Measurements from ENCODE around the gene TCF20. TPM values are rescaled to one million over a fixed set of nuclear protein-coding genes. Genes with fewer than 3 reads are reported as not detected.

TCF20 gene
- total RNA-seq, 1 donor from 2014 or later = 38.8 TPM

DNA sequence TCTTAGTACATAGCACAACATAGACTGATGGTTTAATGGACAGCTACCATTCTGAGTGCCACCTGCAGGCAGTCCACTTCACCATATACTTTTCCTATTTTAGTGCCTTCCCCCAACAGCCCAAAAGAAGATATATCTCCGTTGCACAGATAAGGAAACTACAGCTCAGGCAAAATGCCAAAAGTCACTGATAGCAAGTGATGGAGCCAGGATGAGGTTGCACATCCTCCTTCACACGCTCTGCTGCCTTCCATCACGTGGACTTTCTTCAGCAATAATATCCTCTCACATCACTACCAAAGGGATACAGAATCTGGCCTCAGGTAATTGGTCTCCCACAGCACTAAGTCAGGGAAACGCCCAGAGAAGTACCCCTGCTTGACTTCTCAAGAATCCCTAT lies 7.5 kb downstream of the TCF20 start:
- Histone ChIP-seq H3K27ac (no peak overlapping the region), H3K36me3 (no peaks in the 10 kb centered on the region), H3K9me3 (no peaks in the 10 kb centered on the region), H3K4me3 (no peak overlapping the region), H3K4me1 (peaks cover 18% of the 10 kb centered on the region), H3K27me3 (ENCODE audit: low read depth) (no peaks in the 10 kb centered on the region)
- TF ChIP-seq, protein P1, sequence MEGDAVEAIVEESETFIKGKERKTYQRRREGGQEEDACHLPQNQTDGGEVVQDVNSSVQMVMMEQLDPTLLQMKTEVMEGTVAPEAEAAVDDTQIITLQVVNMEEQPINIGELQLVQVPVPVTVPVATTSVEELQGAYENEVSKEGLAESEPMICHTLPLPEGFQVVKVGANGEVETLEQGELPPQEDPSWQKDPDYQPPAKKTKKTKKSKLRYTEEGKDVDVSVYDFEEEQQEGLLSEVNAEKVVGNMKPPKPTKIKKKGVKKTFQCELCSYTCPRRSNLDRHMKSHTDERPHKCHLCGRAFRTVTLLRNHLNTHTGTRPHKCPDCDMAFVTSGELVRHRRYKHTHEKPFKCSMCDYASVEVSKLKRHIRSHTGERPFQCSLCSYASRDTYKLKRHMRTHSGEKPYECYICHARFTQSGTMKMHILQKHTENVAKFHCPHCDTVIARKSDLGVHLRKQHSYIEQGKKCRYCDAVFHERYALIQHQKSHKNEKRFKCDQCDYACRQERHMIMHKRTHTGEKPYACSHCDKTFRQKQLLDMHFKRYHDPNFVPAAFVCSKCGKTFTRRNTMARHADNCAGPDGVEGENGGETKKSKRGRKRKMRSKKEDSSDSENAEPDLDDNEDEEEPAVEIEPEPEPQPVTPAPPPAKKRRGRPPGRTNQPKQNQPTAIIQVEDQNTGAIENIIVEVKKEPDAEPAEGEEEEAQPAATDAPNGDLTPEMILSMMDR (IDR thresholded peaks at IDR 0.05) = no peak
- DNase-seq (no peak), ATAC-seq (no peak)
- intact Hi-C loops (cut with DNase I) = no loop called here

DNA sequence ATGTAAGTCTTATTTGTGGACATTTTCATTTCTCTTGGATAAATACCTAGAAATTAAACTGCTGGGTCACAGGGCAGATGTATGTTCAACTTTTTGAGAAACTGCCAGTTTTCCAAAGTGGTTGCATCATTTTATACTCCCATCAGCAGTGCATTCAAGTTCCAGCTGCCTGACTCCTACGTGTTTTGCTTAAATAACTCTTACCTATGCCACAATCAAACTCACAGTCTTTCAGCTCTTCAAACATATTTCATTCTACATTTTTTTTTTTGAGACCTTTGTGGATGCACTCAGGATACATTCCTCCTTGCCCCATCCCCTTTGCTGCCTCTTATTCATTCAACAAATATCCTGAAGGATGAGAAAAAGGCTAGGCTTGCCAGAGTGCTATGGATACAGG lies 9.2 kb downstream of the TCF20 start:
- Histone ChIP-seq H3K27ac (no peak overlapping the region), H3K4me3 (no peak overlapping the region), H3K4me1 (peaks cover 18% of the 10 kb centered on the region), H3K9me3 (no peaks in the 10 kb centered on the region), H3K36me3 (no peaks in the 10 kb centered on the region), H3K27me3 (ENCODE audit: low read depth) (no peaks in the 10 kb centered on the region)
- intact Hi-C loops (cut with DNase I) = no loop called here
- TF ChIP-seq, protein P1 (IDR thresholded peaks at IDR 0.05) = no peak
- DNase-seq = no peak
- ATAC-seq = no peak

- no peak overlapping the region for H3K4me3 ChIP-seq
- TF ChIP-seq, protein P1 (IDR thresholded peaks at IDR 0.05) = no peak
- H3K27ac ChIP-seq = no peak overlapping the region
- DNase-seq (no peak), ATAC-seq (no peak)
- H3K27me3 ChIP-seq (ENCODE audit: low read depth) = no peaks in the 10 kb centered on the region
- no peaks in the 10 kb centered on the region for H3K36me3 ChIP-seq
- intact Hi-C loops (cut with DNase I) = no loop called here
- peaks cover 11% of the 10 kb centered on the region for H3K4me1 ChIP-seq
- no peaks in the 10 kb centered on the region for H3K9me3 ChIP-seq
Measured at GRCh38 chr22:42258126-42258525, 12.3 kb downstream of the TCF20 start.

GRCh38 chr22:42257386-42257785 lies 13.1 kb downstream of the TCF20 start:
- intact Hi-C loops (cut with DNase I) = no loop called here
- DNase-seq (no peak), ATAC-seq (no peak)
- H3K4me1 ChIP-seq = peaks cover 9% of the 10 kb centered on the region
- no peak overlapping the region for H3K27ac ChIP-seq
- H3K36me3 ChIP-seq = no peaks in the 10 kb centered on the region
- H3K4me3 ChIP-seq = no peak overlapping the region
- TF ChIP-seq, protein P1 (IDR thresholded peaks at IDR 0.05) = no peak
- no peaks in the 10 kb centered on the region for H3K9me3 ChIP-seq
- H3K27me3 ChIP-seq (ENCODE audit: low read depth) = no peaks in the 10 kb centered on the region

GRCh38 chr22:42256930-42257329 lies 13.5 kb downstream of the TCF20 start:
- intact Hi-C loops (cut with DNase I) = no loop called here
- no peaks in the 10 kb centered on the region for H3K36me3 ChIP-seq
- H3K27me3 ChIP-seq (ENCODE audit: low read depth) = no peaks in the 10 kb centered on the region
- H3K9me3 ChIP-seq = no peaks in the 10 kb centered on the region
- H3K4me1 ChIP-seq = peaks cover 9% of the 10 kb centered on the region
- ATAC-seq (no peak), DNase-seq (no peak)
- H3K4me3 ChIP-seq = no peak overlapping the region
- TF ChIP-seq, protein P1 (IDR thresholded peaks at IDR 0.05) = no peak
- H3K27ac ChIP-seq = no peak overlapping the region

- no peak for DNase-seq
- TF ChIP-seq, protein P1 (IDR thresholded peaks at IDR 0.05) = no peak
- no peak for ATAC-seq
- intact Hi-C loops (cut with DNase I) = no loop called here
- Histone ChIP-seq H3K4me3 (no peak overlapping the region), H3K27me3 (ENCODE audit: low read depth) (no peaks in the 10 kb centered on the region), H3K27ac (no peak overlapping the region), H3K9me3 (no peaks in the 10 kb centered on the region), H3K36me3 (no peaks in the 10 kb centered on the region), H3K4me1 (peaks cover 9% of the 10 kb centered on the region)
Measured at GRCh38 chr22:42256220-42256619, 14.2 kb downstream of the TCF20 start.
